ENCODE data around the gene PPP1R12A.
"Not testable (repeated sequence)": the region's sequence is repeated elsewhere in the genome, so short reads cannot be mapped to it uniquely, and the experiment has no call there.

The PPP1R12A gene

GRCh38 chr12:79891506-79892162 is 43.3 kb downstream of the PPP1R12A start:
- DNase-seq, result no peak

- no peak for DNase-seq
Observed at GRCh38 chr12:79887890-79888289, 47.0 kb downstream of the PPP1R12A start.

- peak in 3 of 6 experiments; percentile 3 to 32 (median 29) for DNase-seq
Observed at GRCh38 chr12:79886917-79887519, 47.9 kb downstream of the PPP1R12A start.

- DNase-seq, result no peak
Observed at GRCh38 chr12:79885911-79886490, 48.9 kb downstream of the PPP1R12A start.

- DNase-seq, result no peak
Observed at GRCh38 chr12:79884401-79885006, 50.4 kb downstream of the PPP1R12A start.

GRCh38 chr12:79883216-79883615 is 51.7 kb downstream of the PPP1R12A start:
- no peak for DNase-seq

GRCh38 chr12:79881351-79881750 is 53.5 kb downstream of the PPP1R12A start:
- DNase-seq, result no peak

GRCh38 chr12:79878506-79878905 is 56.4 kb downstream of the PPP1R12A start:
- not testable (repeated sequence) for DNase-seq

- DNase-seq, result no peak
Observed at GRCh38 chr12:79877246-79877645, 57.7 kb downstream of the PPP1R12A start.

- no peak for DNase-seq
Observed at GRCh38 chr12:79874665-79875064, 60.2 kb downstream of the PPP1R12A start.

GRCh38 chr12:79873201-79873600 is 61.7 kb downstream of the PPP1R12A start:
- DNase-seq, result no peak

GRCh38 chr12:79871621-79872020 is 63.3 kb downstream of the PPP1R12A start:
- DNase-seq, result no peak

GRCh38 chr12:79870916-79871315 is 64.0 kb downstream of the PPP1R12A start:
- no peak for DNase-seq

- no peak for DNase-seq
Observed at GRCh38 chr12:79859646-79860045, 75.3 kb downstream of the PPP1R12A start.

GRCh38 chr12:79858518-79858917 is 76.4 kb downstream of the PPP1R12A start:
- no peak for DNase-seq

- DNase-seq, result no peak
Observed at GRCh38 chr12:79857675-79858074, 77.2 kb downstream of the PPP1R12A start.

GRCh38 chr12:79850610-79851299 is 84.1 kb downstream of the PPP1R12A start:
- no peak for DNase-seq

- DNase-seq, result no peak
Observed at GRCh38 chr12:79848339-79848738, 86.6 kb downstream of the PPP1R12A start.

- no peak for DNase-seq
Observed at GRCh38 chr12:79847417-79847816, 87.5 kb downstream of the PPP1R12A start.

- no peak for DNase-seq
Observed at GRCh38 chr12:79844693-79845092, 90.2 kb downstream of the PPP1R12A start.

- DNase-seq, result no peak
Observed at GRCh38 chr12:79843978-79844377, 90.9 kb downstream of the PPP1R12A start.

GRCh38 chr12:79842630-79843029 is 92.3 kb downstream of the PPP1R12A start:
- DNase-seq, result no peak

- DNase-seq, result no peak
Observed at GRCh38 chr12:79841878-79842265, 93.0 kb downstream of the PPP1R12A start.

Measured in stimulated activated naive CD4-positive, alpha-beta T cell (primary cell).